ENCODE data around the gene CCDC15. TPM values are rescaled to one million over a fixed set of nuclear protein-coding genes. Genes with fewer than 3 reads are reported as not detected.
"Not testable (repeated sequence)": the region's sequence is repeated elsewhere in the genome, so short reads cannot be mapped to it uniquely, and the experiment has no call there.

Gene CCDC15
- total RNA-seq, 2 experiments from 2014 or later, result 5.6 to 9.4 TPM

- Mint-ChIP-seq H3K4me3 (no peak overlapping the region), H3K36me3 (peaks cover 59% of the 10 kb centered on the region), H3K27me3 (no peaks in the 10 kb centered on the region), H3K4me1 (no peaks in the 10 kb centered on the region), H3K9me3 (ENCODE audit: low read depth) (peaks cover 7% of the 10 kb centered on the region), H3K27ac (no peak overlapping the region)
- no peak for DNase-seq
- CTCF ChIA-PET, result no interaction called here
- ATAC-seq, result no peak
Measured at GRCh38 chr11:124984512-124984854, 30.5 kb downstream of the CCDC15 start.

- H3K36me3 Mint-ChIP-seq, result peaks cover 43% of the 10 kb centered on the region
- CTCF ChIA-PET, result no interaction called here
Measured at GRCh38 chr11:124987096-124987495, 33.1 kb downstream of the CCDC15 start.

GRCh38 chr11:124988063-124988462, 34.1 kb downstream of the CCDC15 start:
- no peaks in the 10 kb centered on the region for H3K9me3 Mint-ChIP-seq (ENCODE audit: low read depth)
- no peak overlapping the region for H3K27ac Mint-ChIP-seq
- DNase-seq (no peak), ATAC-seq (no peak)
- H3K4me3 Mint-ChIP-seq, result no peak overlapping the region
- no peaks in the 10 kb centered on the region for H3K27me3 Mint-ChIP-seq
- peaks cover 33% of the 10 kb centered on the region for H3K36me3 Mint-ChIP-seq
- CTCF ChIA-PET, result no interaction called here
- H3K4me1 Mint-ChIP-seq, result no peaks in the 10 kb centered on the region

More at GRCh38 chr11:124987096-124987495, 33.1 kb downstream of the CCDC15 start:
- DNase-seq (no peak), ATAC-seq (no peak)
- Mint-ChIP-seq H3K27me3 (no peaks in the 10 kb centered on the region), H3K9me3 (ENCODE audit: low read depth) (peaks cover 2% of the 10 kb centered on the region), H3K27ac (no peak overlapping the region), H3K4me3 (no peak overlapping the region), H3K4me1 (no peaks in the 10 kb centered on the region)

- CTCF ChIA-PET, result no interaction called here
- H3K36me3 Mint-ChIP-seq, result peaks cover 33% of the 10 kb centered on the region
- H3K27ac Mint-ChIP-seq, result no peak overlapping the region
- H3K4me1 Mint-ChIP-seq, result no peaks in the 10 kb centered on the region
- H3K4me3 Mint-ChIP-seq, result no peak overlapping the region
- ATAC-seq (no peak), DNase-seq (no peak)
- peaks cover 4% of the 10 kb centered on the region for H3K9me3 Mint-ChIP-seq (ENCODE audit: low read depth)
- H3K27me3 Mint-ChIP-seq, result no peaks in the 10 kb centered on the region
Measured at GRCh38 chr11:125001079-125001778, 47.2 kb downstream of the CCDC15 start.

- peaks cover 4% of the 10 kb centered on the region for H3K9me3 Mint-ChIP-seq (ENCODE audit: low read depth)
- H3K27ac Mint-ChIP-seq, result no peak overlapping the region
- CTCF ChIA-PET, result no interaction called here
- ATAC-seq (no peak), DNase-seq (no peak)
- no peak overlapping the region for H3K4me3 Mint-ChIP-seq
- no peaks in the 10 kb centered on the region for H3K4me1 Mint-ChIP-seq
- no peaks in the 10 kb centered on the region for H3K27me3 Mint-ChIP-seq
- H3K36me3 Mint-ChIP-seq, result peaks cover 37% of the 10 kb centered on the region
Measured at GRCh38 chr11:125001849-125002248, 47.8 kb downstream of the CCDC15 start.

- H3K27ac Mint-ChIP-seq, result no peak overlapping the region
- no peaks in the 10 kb centered on the region for H3K4me1 Mint-ChIP-seq
- H3K36me3 Mint-ChIP-seq, result peaks cover 55% of the 10 kb centered on the region
- DNase-seq (no peak), ATAC-seq (no peak)
- no peak overlapping the region for H3K4me3 Mint-ChIP-seq
- peaks cover 4% of the 10 kb centered on the region for H3K9me3 Mint-ChIP-seq (ENCODE audit: low read depth)
- no peaks in the 10 kb centered on the region for H3K27me3 Mint-ChIP-seq
- CTCF ChIA-PET, result no interaction called here
Measured at GRCh38 chr11:125005491-125005890, 51.5 kb downstream of the CCDC15 start.

GRCh38 chr11:125016413-125016812, 62.4 kb downstream of the CCDC15 start:
- CTCF ChIA-PET, result no interaction called here

GRCh38 chr11:125020342-125020741, 66.3 kb downstream of the CCDC15 start:
- Mint-ChIP-seq H3K4me3 (no peak overlapping the region), H3K27ac (no peak overlapping the region), H3K9me3 (ENCODE audit: low read depth) (no peaks in the 10 kb centered on the region), H3K27me3 (no peaks in the 10 kb centered on the region), H3K36me3 (no peaks in the 10 kb centered on the region), H3K4me1 (no peaks in the 10 kb centered on the region)
- ATAC-seq (no peak), DNase-seq (no peak)
- CTCF ChIA-PET, result no interaction called here

More at GRCh38 chr11:125016413-125016812, 62.4 kb downstream of the CCDC15 start:
- ATAC-seq (no peak), DNase-seq (no peak)
- Mint-ChIP-seq H3K36me3 (peaks cover 15% of the 10 kb centered on the region), H3K4me3 (no peak overlapping the region), H3K4me1 (no peaks in the 10 kb centered on the region), H3K9me3 (ENCODE audit: low read depth) (peaks cover 7% of the 10 kb centered on the region), H3K27ac (no peak overlapping the region), H3K27me3 (no peaks in the 10 kb centered on the region)

GRCh38 chr11:125022551-125022950, 68.5 kb downstream of the CCDC15 start:
- no peak overlapping the region for H3K4me3 Mint-ChIP-seq
- H3K9me3 Mint-ChIP-seq (ENCODE audit: low read depth), result no peaks in the 10 kb centered on the region
- H3K36me3 Mint-ChIP-seq, result no peaks in the 10 kb centered on the region
- no peak for ATAC-seq
- no peaks in the 10 kb centered on the region for H3K27me3 Mint-ChIP-seq
- no peaks in the 10 kb centered on the region for H3K4me1 Mint-ChIP-seq
- CTCF ChIA-PET, result no interaction called here
- DNase-seq, result no peak
- H3K27ac Mint-ChIP-seq, result no peak overlapping the region

GRCh38 chr11:125025968-125026367, 72.0 kb downstream of the CCDC15 start:
- no peak overlapping the region for H3K4me3 Mint-ChIP-seq

GRCh38 chr11:125029431-125029830, 75.4 kb downstream of the CCDC15 start:
- ATAC-seq; H3K9me3 Mint-ChIP-seq (ENCODE audit: low read depth); DNase-seq; H3K4me1 Mint-ChIP-seq; H3K27ac Mint-ChIP-seq; H3K4me3 Mint-ChIP-seq; H3K27me3 Mint-ChIP-seq; CTCF ChIA-PET: not testable (repeated sequence)
- H3K36me3 Mint-ChIP-seq, result peaks cover 22% of the 10 kb centered on the region

More at GRCh38 chr11:125025968-125026367, 72.0 kb downstream of the CCDC15 start:
- Mint-ChIP-seq H3K36me3 (peaks cover 10% of the 10 kb centered on the region), H3K27me3 (no peaks in the 10 kb centered on the region), H3K27ac (no peak overlapping the region), H3K4me1 (no peaks in the 10 kb centered on the region), H3K9me3 (ENCODE audit: low read depth) (no peaks in the 10 kb centered on the region)
- DNase-seq (no peak), ATAC-seq (no peak)
- CTCF ChIA-PET, result no interaction called here

GRCh38 chr11:125036933-125037332, 82.9 kb downstream of the CCDC15 start:
- CTCF ChIA-PET, result no interaction called here
- H3K36me3 Mint-ChIP-seq, result peaks cover 20% of the 10 kb centered on the region
- H3K4me3 Mint-ChIP-seq, result no peak overlapping the region
- no peak for DNase-seq
- no peak overlapping the region for H3K27ac Mint-ChIP-seq
- no peaks in the 10 kb centered on the region for H3K27me3 Mint-ChIP-seq
- H3K9me3 Mint-ChIP-seq (ENCODE audit: low read depth), result peaks cover 6% of the 10 kb centered on the region
- H3K4me1 Mint-ChIP-seq, result peaks cover 13% of the 10 kb centered on the region
- ATAC-seq, result peak; percentile 82

GRCh38 chr11:125049164-125049792, 95.3 kb downstream of the CCDC15 start:
- peaks cover 11% of the 10 kb centered on the region for H3K4me1 Mint-ChIP-seq
- ATAC-seq (no peak), DNase-seq (no peak)
- CTCF ChIA-PET, result no interaction called here
- no peaks in the 10 kb centered on the region for H3K9me3 Mint-ChIP-seq (ENCODE audit: low read depth)
- no peak overlapping the region for H3K27ac Mint-ChIP-seq
- peaks cover 2% of the 10 kb centered on the region for H3K27me3 Mint-ChIP-seq
- no peak overlapping the region for H3K4me3 Mint-ChIP-seq
- H3K36me3 Mint-ChIP-seq, result peaks cover 3% of the 10 kb centered on the region

- Mint-ChIP-seq H3K27me3 (peaks cover 4% of the 10 kb centered on the region), H3K36me3 (no peaks in the 10 kb centered on the region), H3K4me1 (peaks cover 11% of the 10 kb centered on the region), H3K4me3 (no peak overlapping the region), H3K27ac (no peak overlapping the region), H3K9me3 (ENCODE audit: low read depth) (no peaks in the 10 kb centered on the region)
- ATAC-seq (no peak), DNase-seq (no peak)
- CTCF ChIA-PET, result interaction anchor here (1.3 kb wide), 1 partner anchor 90 kb away, joined by 3 read pairs; no protein-coding TSS in a partner anchor
Measured at GRCh38 chr11:125052047-125052446, 98.0 kb downstream of the CCDC15 start.

Measured in activated CD8-positive, alpha-beta memory T cell treated with anti-CD3 and anti-CD28 coated beads, Interleukin-2, amount 10 ng/mL, durations not matched to agents 7 days and 5 days (primary cell).